Naive thymus-derived CD4-positive, alpha-beta T cell (primary cell): ENCODE data around the gene RUNX2. TPM values are rescaled to one million over a fixed set of nuclear protein-coding genes. Genes with fewer than 3 reads are reported as not detected.

Source experiments
- ATAC-seq: fragments of 150-1000 bp; cut with Tn5 transposase; 2 replicates; pipeline ENCODE4 v1.10.0; 2021; ENCODE audit warnings: mild to moderate bottlenecking, moderate library complexity
- CTCF ChIA-PET: fragments of 350-600 bp; sonication (Branson Sonifier 250); formaldehyde crosslinking; loops from one replicate; lab custom pipeline; 2021; ENCODE audit warnings: antibody characterized with exemption; lab: Charles Lee
- POLR2A ChIA-PET: fragments of 350-600 bp; sonication (Branson Sonifier 250); formaldehyde crosslinking; loops from one replicate; lab custom pipeline; 2021; ENCODE audit warnings: antibody characterized with exemption, inconsistent platforms; lab: Charles Lee
- DNase-seq, 9 donors: peaks; one replicate each; pipeline versions ENCODE4 v3.0.0 to v3.0.0-alpha.2; 2020 to 2022; ENCODE audit warnings: mixed read lengths in 1 of 9
- H3K27ac ChIP-seq: one replicate; pipeline ENCODE4 v1.7.0; 2013; ENCODE audit warnings: mild to moderate bottlenecking, low read depth, low read length, moderate library complexity
- H3K27me3 ChIP-seq, 2 donors: one replicate each; pipeline ENCODE4 v1.7.0; 2013; ENCODE audit warnings: low read length in 2 of 2, mild to moderate bottlenecking in 2 of 2, moderate library complexity in 2 of 2; ENCODE audit not compliant: control insufficient read depth in 2 of 2, insufficient read depth in 2 of 2
- H3K36me3 ChIP-seq, 3 experiments: 1 replicate in 2 of 3; 2 replicates in 1 of 3; pipeline ENCODE4 v1.7.0; 2013; ENCODE audit warnings: low read length in 3 of 3, mild to moderate bottlenecking in 3 of 3, moderate library complexity in 1 of 3; ENCODE audit not compliant: insufficient read depth in 3 of 3, control insufficient read depth in 2 of 3
- H3K4me1 ChIP-seq, 2 donors: one replicate each; pipeline ENCODE4 v1.7.0; 2013; ENCODE audit warnings: low read length in 2 of 2, mild to moderate bottlenecking in 2 of 2, moderate library complexity in 1 of 2; ENCODE audit not compliant: control insufficient read depth in 2 of 2, insufficient read depth in 2 of 2
- H3K4me3 ChIP-seq: 2 replicates; pipeline ENCODE4 v1.7.0; 2013; ENCODE audit warnings: mild to moderate bottlenecking, low read length
- H3K9me3 ChIP-seq, 3 experiments: 1 replicate in 2 of 3; 2 replicates in 1 of 3; pipeline ENCODE4 v1.7.0; 2013; ENCODE audit warnings: low read length in 3 of 3; ENCODE audit not compliant: control insufficient read depth in 2 of 3
- H3K27ac Mint-ChIP-seq, 9 donors: one replicate each; pipeline ENCODE4 v1.8.0; 2020 to 2022; ENCODE audit warnings: mixed read lengths in 9 of 9, mild to moderate bottlenecking in 8 of 9, moderate library complexity in 5 of 9, inconsistent platforms in 2 of 9
- H3K27me3 Mint-ChIP-seq, 5 donors: one replicate each; pipeline ENCODE4 v1.8.0; 2021 to 2022; ENCODE audit warnings: mixed read lengths in 5 of 5, mild to moderate bottlenecking in 1 of 5
- H3K36me3 Mint-ChIP-seq, 5 donors: one replicate each; pipeline ENCODE4 v1.8.0; 2020 to 2022; ENCODE audit warnings: mixed read lengths in 5 of 5, mild to moderate bottlenecking in 3 of 5, inconsistent platforms in 1 of 5
- H3K4me1 Mint-ChIP-seq, 7 donors: one replicate each; pipeline ENCODE4 v1.8.0; 2020 to 2022; ENCODE audit warnings: mixed read lengths in 7 of 7, mild to moderate bottlenecking in 3 of 7, inconsistent platforms in 1 of 7
- H3K4me3 Mint-ChIP-seq, 10 donors: one replicate each; pipeline ENCODE4 v1.8.0; 2020 to 2022; ENCODE audit warnings: mild to moderate bottlenecking in 10 of 10, mixed read lengths in 10 of 10, moderate library complexity in 6 of 10, inconsistent platforms in 2 of 10
- H3K9me3 Mint-ChIP-seq, 11 donors: one replicate each; pipeline ENCODE4 v1.8.0; 2020 to 2022; ENCODE audit warnings: mixed read lengths in 11 of 11, mild to moderate bottlenecking in 4 of 11, inconsistent platforms in 1 of 11, moderate library complexity in 1 of 11
- intact Hi-C, 2 donors: fragments of 100-400 bp; cut with micrococcal nuclease; formaldehyde crosslinking; loops; one replicate each; pipeline ENCODE4 v1.15.1; 2023
- polyA plus RNA-seq, 2 donors: library from polyadenylated mRNA; unstranded; fragments of 300-500 nt; fragmentation: Illumina TruSeq; gene quantifications; one replicate each; pipeline ENCODE4 v1.2.3, GENCODE V29; 2021
- total RNA-seq, 6 experiments: library from RNA in 5 of 6; stranded (reverse) in 5 of 6; gene quantifications; 1 replicate in 5 of 6; 2 replicates in 1 of 6; pipeline ENCODE4 v1.2.3 and lab custom pipeline; 2021 to 2026

The RUNX2 gene
- total and polyA plus RNA-seq, 7 experiments from 2014 or later, result 2.3 to 17.9 (median 13.9) TPM

GRCh38 chr6:45587229-45588060 is 259.3 kb downstream of the RUNX2 start:
- no peaks in the 10 kb centered on the region for H3K27me3 Mint-ChIP-seq
- POLR2A ChIA-PET, result interaction anchor here (0.6 to 3.1 kb wide), 9 partner anchors 8 to 210 kb away, joined by 3 to 21 read pairs (median 3); partner anchors contain the start of gene SUPT3H
- H3K36me3 ChIP-seq, result no peaks in the 10 kb centered on the region
- peak overlapping the region; percentile 1 to 97 (median 65) for H3K27ac Mint-ChIP-seq
- peaks cover 0 to 35% (median 0%) of the 10 kb centered on the region in 5 donors for H3K36me3 Mint-ChIP-seq
- CTCF ChIA-PET, result interaction anchor here (0.7 to 1.2 kb wide), 3 partner anchors 126 to 241 kb away, joined by 3 to 4 read pairs (median 3); no protein-coding TSS in a partner anchor
- ATAC-seq, result no peak
- no peak overlapping the region for H3K4me3 ChIP-seq
- no peaks in the 10 kb centered on the region for H3K27me3 ChIP-seq
- no peak overlapping the region for H3K27ac ChIP-seq
- H3K9me3 Mint-ChIP-seq, result peaks cover 0 to 6% (median 0%) of the 10 kb centered on the region in 11 donors
- peak overlapping the region; percentile 12 to 89 (median 80) for H3K4me3 Mint-ChIP-seq
- no peaks in the 10 kb centered on the region for H3K9me3 ChIP-seq
- intact Hi-C loops, result loop anchor here (1.0 to 10.0 kb wide), 12 partner anchors 10 to 653 kb away; partner anchors contain the start of gene SUPT3H (in 1 of the 2)
- DNase-seq, result peak in 1 of 9 donors; percentile 4
- H3K4me1 Mint-ChIP-seq, result peaks cover 40 to 77% (median 69%) of the 10 kb centered on the region in 7 donors
- H3K4me1 ChIP-seq, result peaks cover 48 to 67% of the 10 kb centered on the region in 2 donors

DNA sequence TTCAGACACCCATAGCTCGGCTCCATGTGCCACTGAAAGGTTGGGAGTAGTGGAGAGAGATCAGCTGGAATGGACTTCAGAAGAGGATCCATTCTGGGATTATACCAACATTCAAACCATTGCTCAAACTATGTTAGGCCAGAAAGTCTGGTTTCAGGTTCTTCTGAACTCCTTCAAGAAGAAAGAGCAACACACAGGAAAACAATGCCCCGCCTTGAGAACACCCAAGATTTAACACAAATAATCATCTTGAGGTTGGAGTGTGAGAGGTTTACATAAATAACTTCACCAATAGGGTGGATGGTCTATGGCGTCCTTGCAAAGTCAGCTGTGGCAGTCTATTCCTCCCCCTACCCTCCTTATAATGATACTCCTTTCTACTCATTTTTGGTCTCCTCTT is 261.2 kb downstream of the RUNX2 start:
- H3K36me3 ChIP-seq, result no peaks in the 10 kb centered on the region
- peaks cover 44 to 60% of the 10 kb centered on the region in 2 donors for H3K4me1 ChIP-seq
- H3K27ac Mint-ChIP-seq, result peak overlapping the region in 2 of 9 donors; percentile 10 to 29
- intact Hi-C loops, result loop anchor here (5.0 to 10.0 kb wide), 5 partner anchors 73 to 655 kb away; no protein-coding TSS in a partner anchor
- no peak for DNase-seq
- peak overlapping the region in 7 of 10 donors; percentile 3 to 44 (median 20) for H3K4me3 Mint-ChIP-seq
- no peaks in the 10 kb centered on the region for H3K9me3 ChIP-seq
- no peak overlapping the region for H3K4me3 ChIP-seq
- no peak overlapping the region for H3K27ac ChIP-seq
- no peaks in the 10 kb centered on the region for H3K27me3 Mint-ChIP-seq
- ChIA-PET CTCF (interaction anchor here (1.3 kb wide), 1 partner anchor 125 kb away, joined by 3 read pairs; no protein-coding TSS in a partner anchor), POLR2A (interaction anchor here (0.7 to 1.4 kb wide), 3 partner anchors 17 to 168 kb away, joined by 3 read pairs; no protein-coding TSS in a partner anchor)
- H3K36me3 Mint-ChIP-seq, result peaks cover 0 to 27% (median 0%) of the 10 kb centered on the region in 5 donors
- ATAC-seq, result no peak
- H3K27me3 ChIP-seq, result no peaks in the 10 kb centered on the region
- peaks cover 0 to 3% (median 0%) of the 10 kb centered on the region in 11 donors for H3K9me3 Mint-ChIP-seq
- H3K4me1 Mint-ChIP-seq, result peaks cover 35 to 81% (median 71%) of the 10 kb centered on the region in 7 donors

- ATAC-seq (no peak), DNase-seq (no peak)
- Histone ChIP-seq H3K9me3 (no peaks in the 10 kb centered on the region), H3K27me3 (no peaks in the 10 kb centered on the region), H3K27ac (no peak overlapping the region), H3K4me3 (no peak overlapping the region), H3K4me1 (peaks cover 41 to 52% of the 10 kb centered on the region in 2 donors), H3K36me3 (no peaks in the 10 kb centered on the region)
- Mint-ChIP-seq H3K9me3 (peaks cover 0 to 2% (median 0%) of the 10 kb centered on the region in 11 donors), H3K4me1 (peaks cover 35 to 81% (median 71%) of the 10 kb centered on the region in 7 donors), H3K27ac (peak overlapping the region in 3 of 9 donors; percentile 3 to 62 (median 3)), H3K4me3 (peak overlapping the region in 2 of 10 donors; percentile 22 to 23), H3K36me3 (peaks cover 0 to 27% (median 0%) of the 10 kb centered on the region in 5 donors), H3K27me3 (no peaks in the 10 kb centered on the region)
- CTCF ChIA-PET, result no interaction called here
- intact Hi-C loops, result no loop called here
- POLR2A ChIA-PET, result interaction anchor here (0.6 to 1.0 kb wide), 2 partner anchors 12 to 169 kb away, joined by 3 read pairs; no protein-coding TSS in a partner anchor
These were observed 262.1 kb downstream of the RUNX2 start for GRCh38 chr6:45590226-45590625.

DNA sequence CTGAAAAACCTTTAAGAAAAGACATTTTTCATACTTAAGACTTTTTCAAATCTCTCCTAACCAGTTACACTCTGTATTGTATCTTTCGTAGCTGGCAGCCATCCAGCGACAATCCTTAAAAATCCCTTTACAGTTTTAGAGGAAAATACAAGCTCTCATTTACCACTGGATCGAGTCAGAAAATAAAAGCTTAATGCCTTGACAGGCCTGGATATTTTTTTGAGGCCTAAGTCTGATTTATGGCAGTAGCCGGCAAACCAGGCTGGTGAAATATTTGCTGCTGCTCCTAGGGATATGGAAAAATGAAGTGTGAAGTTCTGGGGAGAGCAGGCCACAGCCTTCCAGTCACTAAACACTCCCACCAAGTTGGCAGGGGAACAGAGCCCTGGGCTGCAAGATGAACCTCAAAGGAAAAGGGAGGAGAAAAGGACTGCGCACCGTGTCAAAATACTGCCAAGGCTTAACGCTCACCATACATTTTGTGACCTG is 262.6 kb downstream of the RUNX2 start:
- POLR2A ChIA-PET, result interaction anchor here (0.6 kb wide), 1 partner anchor 11 kb away, joined by 3 read pairs; no protein-coding TSS in a partner anchor

DNA sequence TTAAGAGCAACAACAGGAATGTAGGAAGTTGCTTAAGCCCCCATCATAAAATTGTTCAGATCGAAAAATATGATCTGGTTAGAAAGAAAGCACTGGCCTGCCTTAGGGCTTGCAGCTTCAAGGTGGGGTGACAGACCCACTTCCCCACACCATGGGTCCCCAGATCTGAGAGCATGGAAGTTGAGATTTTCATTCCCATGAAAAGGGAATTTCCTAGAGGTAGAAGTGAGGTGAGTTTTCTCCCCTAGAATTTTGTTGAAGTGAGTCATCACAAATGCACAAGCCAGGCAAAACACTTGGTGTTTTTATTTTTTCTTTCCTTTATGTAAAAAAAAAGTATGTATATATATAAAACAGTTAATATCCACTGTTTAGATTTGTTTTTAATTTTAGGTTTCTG is 263.2 kb downstream of the RUNX2 start:
- Mint-ChIP-seq H3K4me3 (no peak overlapping the region), H3K4me1 (peaks cover 24 to 76% (median 66%) of the 10 kb centered on the region in 7 donors), H3K36me3 (peaks cover 0 to 23% (median 0%) of the 10 kb centered on the region in 5 donors), H3K27me3 (no peaks in the 10 kb centered on the region), H3K27ac (peak overlapping the region in 2 of 9 donors; percentile 21 to 41), H3K9me3 (peaks cover 0 to 2% (median 0%) of the 10 kb centered on the region in 11 donors)
- Histone ChIP-seq H3K27ac (no peak overlapping the region), H3K9me3 (no peaks in the 10 kb centered on the region), H3K4me1 (peaks cover 31 to 41% of the 10 kb centered on the region in 2 donors), H3K4me3 (no peak overlapping the region), H3K36me3 (no peaks in the 10 kb centered on the region), H3K27me3 (no peaks in the 10 kb centered on the region)
- ChIA-PET POLR2A (interaction anchor here (0.7 kb wide), 1 partner anchor 650 kb away, joined by 3 read pairs; no protein-coding TSS in a partner anchor), CTCF (interaction anchor here (0.6 to 0.8 kb wide), 3 partner anchors 21 to 205 kb away, joined by 3 read pairs; no protein-coding TSS in a partner anchor)
- no peak for ATAC-seq
- DNase-seq, result no peak
- intact Hi-C loops, result no loop called here

More for the DNA sequence above, 262.6 kb downstream of the RUNX2 start:
- H3K9me3 ChIP-seq, result no peaks in the 10 kb centered on the region
- no peak overlapping the region for H3K4me3 ChIP-seq
- Mint-ChIP-seq H3K27me3 (no peaks in the 10 kb centered on the region), H3K4me3 (peak overlapping the region in 1 of 10 donors; percentile 18), H3K36me3 (peaks cover 0 to 26% (median 0%) of the 10 kb centered on the region in 5 donors), H3K9me3 (peaks cover 0 to 2% (median 0%) of the 10 kb centered on the region in 11 donors), H3K4me1 (peaks cover 30 to 81% (median 71%) of the 10 kb centered on the region in 7 donors), H3K27ac (peak overlapping the region in 2 of 9 donors; percentile 11 to 41)
- no peak overlapping the region for H3K27ac ChIP-seq
- DNase-seq (no peak), ATAC-seq (no peak)
- no peaks in the 10 kb centered on the region for H3K27me3 ChIP-seq
- intact Hi-C loops, result no loop called here
- CTCF ChIA-PET, result interaction anchor here (0.8 kb wide), 1 partner anchor 22 kb away, joined by 3 read pairs; no protein-coding TSS in a partner anchor
- peaks cover 36 to 46% of the 10 kb centered on the region in 2 donors for H3K4me1 ChIP-seq
- H3K36me3 ChIP-seq, result no peaks in the 10 kb centered on the region

- Histone ChIP-seq H3K9me3 (no peaks in the 10 kb centered on the region), H3K36me3 (no peaks in the 10 kb centered on the region), H3K27ac (no peak overlapping the region), H3K27me3 (no peaks in the 10 kb centered on the region), H3K4me1 (peaks cover 25 to 38% of the 10 kb centered on the region in 2 donors), H3K4me3 (no peak overlapping the region)
- ChIA-PET POLR2A (interaction anchor here (0.7 kb wide), 1 partner anchor 651 kb away, joined by 3 read pairs; no protein-coding TSS in a partner anchor), CTCF (interaction anchor here (0.6 to 0.7 kb wide), 2 partner anchors 69 to 205 kb away, joined by 3 read pairs; no protein-coding TSS in a partner anchor)
- H3K27me3 Mint-ChIP-seq, result no peaks in the 10 kb centered on the region
- H3K36me3 Mint-ChIP-seq, result peaks cover 0 to 29% (median 0%) of the 10 kb centered on the region in 5 donors
- H3K4me1 Mint-ChIP-seq, result peaks cover 21 to 71% (median 60%) of the 10 kb centered on the region in 7 donors
- ATAC-seq (no peak), DNase-seq (no peak)
- H3K9me3 Mint-ChIP-seq, result peaks cover 0 to 2% (median 0%) of the 10 kb centered on the region in 11 donors
- intact Hi-C loops, result no loop called here
- H3K27ac Mint-ChIP-seq, result peak overlapping the region in 1 of 9 donors; percentile 81
- peak overlapping the region in 1 of 10 donors; percentile 1 for H3K4me3 Mint-ChIP-seq
These were observed 263.8 kb downstream of the RUNX2 start for GRCh38 chr6:45591890-45592289.
